C4-2B (cell line): Measurements from ENCODE around the gene RALB.
A peak's percentile ranks its signal among the peaks of the same experiment; 100 is the strongest.

Source experiments
- H3K27ac ChIP-seq: fragments of 450-650 bp; 2 replicates; pipeline ENCODE4 v1.5.1; 2017
- ZFX ChIP-seq: fragments of 450-650 bp; IDR thresholded peaks from 2 replicates; pipeline ENCODE4 v1.6.1; 2017
- TF ChIP-seq, protein P1 (sequence below): fragments of 450-650 bp; conservative IDR thresholded peaks from 2 replicates; pipeline ENCODE4 v1.5.1; 2017; ENCODE audit warnings: mild to moderate bottlenecking

Gene RALB

DNA sequence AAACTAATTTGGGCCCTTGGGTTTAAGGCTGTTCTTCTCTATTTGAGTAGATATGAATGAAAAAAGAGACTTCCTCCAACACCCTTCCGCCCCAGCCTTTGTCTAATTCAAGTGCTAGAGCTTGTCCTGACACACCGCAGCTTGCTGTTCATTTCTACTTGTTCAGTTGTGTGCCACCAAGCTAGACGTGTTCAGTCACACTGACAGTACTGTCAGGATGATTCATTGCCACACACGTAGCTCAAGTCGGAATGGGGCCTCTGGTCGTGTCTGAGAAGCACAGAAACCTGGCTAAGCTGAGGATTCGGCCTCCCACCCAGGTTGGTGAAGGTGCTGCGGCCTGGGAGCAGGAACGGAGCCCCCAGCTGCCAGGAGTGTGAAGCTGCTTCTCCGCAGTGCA lies 47.7 kb downstream of the RALB start:
- no peak for TF ChIP-seq ZFX
- TF ChIP-seq, protein P1, sequence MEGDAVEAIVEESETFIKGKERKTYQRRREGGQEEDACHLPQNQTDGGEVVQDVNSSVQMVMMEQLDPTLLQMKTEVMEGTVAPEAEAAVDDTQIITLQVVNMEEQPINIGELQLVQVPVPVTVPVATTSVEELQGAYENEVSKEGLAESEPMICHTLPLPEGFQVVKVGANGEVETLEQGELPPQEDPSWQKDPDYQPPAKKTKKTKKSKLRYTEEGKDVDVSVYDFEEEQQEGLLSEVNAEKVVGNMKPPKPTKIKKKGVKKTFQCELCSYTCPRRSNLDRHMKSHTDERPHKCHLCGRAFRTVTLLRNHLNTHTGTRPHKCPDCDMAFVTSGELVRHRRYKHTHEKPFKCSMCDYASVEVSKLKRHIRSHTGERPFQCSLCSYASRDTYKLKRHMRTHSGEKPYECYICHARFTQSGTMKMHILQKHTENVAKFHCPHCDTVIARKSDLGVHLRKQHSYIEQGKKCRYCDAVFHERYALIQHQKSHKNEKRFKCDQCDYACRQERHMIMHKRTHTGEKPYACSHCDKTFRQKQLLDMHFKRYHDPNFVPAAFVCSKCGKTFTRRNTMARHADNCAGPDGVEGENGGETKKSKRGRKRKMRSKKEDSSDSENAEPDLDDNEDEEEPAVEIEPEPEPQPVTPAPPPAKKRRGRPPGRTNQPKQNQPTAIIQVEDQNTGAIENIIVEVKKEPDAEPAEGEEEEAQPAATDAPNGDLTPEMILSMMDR = no peak
- no peak overlapping the region for H3K27ac ChIP-seq

DNA sequence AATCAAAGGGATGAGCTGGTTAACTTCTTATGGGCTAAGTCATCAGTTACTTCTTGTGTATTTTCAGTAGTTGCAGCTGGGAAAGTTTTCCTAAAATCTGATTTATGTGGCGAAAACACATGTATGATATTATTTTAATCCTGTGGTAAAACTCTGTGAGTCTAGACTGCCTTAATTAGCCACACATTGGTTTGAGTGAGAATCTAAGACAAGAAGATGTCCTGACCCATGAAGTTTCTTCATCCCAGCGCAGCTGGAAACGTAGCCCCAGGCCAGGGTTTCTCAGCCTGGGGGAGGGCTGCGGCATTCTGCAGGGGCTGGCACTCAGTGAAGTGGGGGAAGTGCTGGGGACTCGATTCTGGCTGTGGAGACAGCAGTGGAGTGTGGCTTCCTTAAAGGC lies 48.6 kb downstream of the RALB start:
- no peak for TF ChIP-seq ZFX
- TF ChIP-seq, protein P1 = no peak
- no peak overlapping the region for H3K27ac ChIP-seq

- no peak overlapping the region for H3K27ac ChIP-seq
- TF ChIP-seq, protein P1 = no peak
- no peak for TF ChIP-seq ZFX
These were observed 49.6 kb downstream of the RALB start for GRCh38 chr2:120302301-120302700.

DNA sequence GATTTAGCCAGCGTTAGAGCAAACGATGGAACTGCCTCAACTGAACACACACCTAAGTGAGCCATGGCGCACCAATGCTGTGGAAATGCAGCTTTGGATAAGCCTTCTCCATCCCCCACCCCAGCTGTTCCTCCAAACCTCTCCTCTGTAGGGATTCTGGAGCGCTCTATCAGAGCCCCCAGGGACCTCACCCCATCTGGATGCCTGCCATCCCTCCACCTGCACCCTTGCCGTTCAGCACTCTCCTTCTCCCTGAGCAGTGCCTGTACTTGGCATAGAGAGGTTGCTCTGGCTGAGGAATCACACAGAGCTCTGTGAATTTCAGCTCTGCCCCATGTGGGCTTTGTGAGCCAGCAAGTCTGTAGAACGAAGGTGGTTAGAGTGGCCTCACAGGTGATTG lies 50.5 kb downstream of the RALB start:
- TF ChIP-seq, protein P1 = no peak
- no peak for TF ChIP-seq ZFX
- H3K27ac ChIP-seq = no peak overlapping the region

DNA sequence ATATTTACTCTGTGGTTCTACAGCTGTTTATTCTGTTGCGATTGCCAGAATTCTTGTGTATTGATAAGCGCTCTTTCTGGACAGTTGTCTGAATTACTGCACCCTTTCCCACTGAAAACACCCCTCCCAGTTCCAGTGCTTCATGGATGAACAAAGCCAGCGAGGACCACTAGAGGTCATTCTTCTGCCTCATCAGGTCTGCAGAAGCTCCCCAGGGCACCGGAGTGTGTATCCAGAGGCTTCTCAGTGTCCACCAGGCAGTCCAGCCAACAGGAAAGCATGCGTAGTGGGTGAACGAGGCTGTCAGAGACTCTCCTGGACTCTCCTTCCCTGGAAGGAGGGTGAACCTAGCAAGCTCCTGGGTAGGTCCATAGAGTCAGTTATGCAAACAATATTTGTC lies 52.6 kb downstream of the RALB start:
- TF ChIP-seq, protein P1 = peak; percentile 70
- no peak for TF ChIP-seq ZFX
- no peak overlapping the region for H3K27ac ChIP-seq

GRCh38 chr2:120305937-120306490 lies 53.4 kb downstream of the RALB start:
- no peak overlapping the region for H3K27ac ChIP-seq
- TF ChIP-seq ZFX = no peak
- TF ChIP-seq, protein P1 = no peak

GRCh38 chr2:120307482-120307881 lies 54.8 kb downstream of the RALB start:
- no peak for TF ChIP-seq ZFX
- TF ChIP-seq, protein P1 = no peak
- H3K27ac ChIP-seq = no peak overlapping the region
